ENCODE results near the gene RGS8.

Gene RGS8

DNA sequence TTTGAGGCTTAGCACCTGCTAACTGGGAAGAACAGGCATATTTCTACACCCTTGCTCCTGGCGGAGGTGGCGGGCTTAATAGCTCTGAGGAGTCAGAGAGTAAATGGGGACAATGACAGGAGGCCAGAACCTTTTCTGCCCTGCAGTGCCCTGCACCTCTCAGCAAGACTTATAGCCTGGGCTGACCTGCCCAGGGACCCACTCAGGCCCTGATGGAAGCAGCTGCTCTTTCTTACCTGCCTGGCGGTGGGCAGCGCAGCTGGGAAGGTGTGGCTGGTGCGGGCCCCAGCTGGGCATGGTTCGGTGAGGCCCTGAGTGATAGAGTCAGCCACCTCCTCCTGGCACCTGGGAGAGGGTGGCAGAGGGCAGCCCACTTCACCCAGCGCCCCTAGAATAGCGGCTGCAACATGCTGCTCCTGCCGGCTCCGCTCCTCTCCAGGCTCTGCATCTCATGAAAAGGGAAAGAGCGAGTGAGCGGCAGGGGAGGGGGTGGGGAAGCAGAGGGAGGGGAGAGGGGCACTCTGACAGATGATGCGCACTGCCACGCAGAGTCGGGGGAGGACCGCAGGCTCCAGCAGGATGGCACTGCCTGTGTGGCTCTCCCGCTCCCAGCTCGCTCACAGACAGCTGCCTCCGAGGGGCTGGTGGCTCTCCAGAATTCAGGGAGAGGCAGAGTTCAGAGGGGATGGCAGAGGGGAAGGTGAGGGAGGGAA lies at the start of gene RGS8:
TSS of gene RGS8 (minus strand) at position 472 of the 713 bp plus-strand sequence. CDS start 14,938 bp downstream, outside the sequence.
- no peak for DNase-seq (ENCODE audit: low spot score)

DNA sequence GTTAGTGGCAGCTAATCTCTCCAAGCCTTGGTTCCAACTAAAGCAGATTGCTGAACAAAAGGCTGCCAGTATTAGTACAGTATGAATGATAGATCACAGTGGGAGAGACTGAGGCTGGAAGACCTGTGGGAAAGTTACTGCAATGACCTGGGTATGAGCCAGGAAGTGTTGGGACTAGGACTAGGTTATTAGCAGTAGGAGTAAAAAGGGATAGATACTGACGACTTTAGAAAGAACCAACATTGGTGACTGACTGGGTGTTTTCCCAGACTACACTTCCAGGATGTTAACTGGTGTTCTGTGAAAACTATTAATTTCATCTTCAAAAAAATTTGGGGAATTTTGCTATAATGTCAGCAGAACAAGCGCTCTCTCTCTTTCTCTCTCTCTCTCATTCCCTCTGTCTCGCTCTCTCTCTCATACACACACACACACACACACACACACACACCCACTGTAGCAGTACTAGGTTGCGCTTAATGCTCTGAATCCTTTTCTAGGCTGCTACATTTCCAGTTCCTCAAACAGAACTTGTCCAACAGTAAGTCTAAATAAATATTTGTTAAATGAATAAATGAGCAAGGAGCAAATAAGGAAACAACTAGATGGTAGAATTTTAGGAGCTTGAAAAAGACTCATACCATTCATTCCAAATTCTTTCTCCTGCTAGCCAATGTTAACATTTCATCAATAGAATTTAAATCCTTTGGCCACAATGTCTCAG lies 47.6 kb upstream of the RGS8 start:
- no peak for DNase-seq (ENCODE audit: low spot score)

DNA sequence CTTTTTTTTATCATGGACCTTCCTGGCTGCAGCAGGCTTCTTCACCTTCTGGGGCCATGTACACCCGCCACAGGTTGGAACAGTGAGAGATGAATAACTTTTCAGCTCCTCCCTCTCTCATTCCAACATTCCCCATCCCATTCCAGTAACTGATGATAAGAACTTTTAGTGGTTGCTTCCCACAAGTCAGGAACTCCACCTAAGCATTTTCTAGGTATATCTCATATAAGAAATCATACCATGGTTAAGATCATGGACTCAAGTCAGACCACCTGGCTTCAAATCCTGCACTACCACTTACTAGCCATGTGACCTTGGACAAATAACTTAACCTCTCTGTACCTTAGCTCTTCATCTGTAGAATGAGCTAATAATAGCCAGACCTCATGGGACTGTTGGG lies 42.5 kb upstream of the RGS8 start:
- no peak for DNase-seq (ENCODE audit: low spot score)

GRCh38 chr1:182725259-182726255 lies 41.2 kb upstream of the RGS8 start:
- DNase-seq (ENCODE audit: low spot score) = no peak

DNA sequence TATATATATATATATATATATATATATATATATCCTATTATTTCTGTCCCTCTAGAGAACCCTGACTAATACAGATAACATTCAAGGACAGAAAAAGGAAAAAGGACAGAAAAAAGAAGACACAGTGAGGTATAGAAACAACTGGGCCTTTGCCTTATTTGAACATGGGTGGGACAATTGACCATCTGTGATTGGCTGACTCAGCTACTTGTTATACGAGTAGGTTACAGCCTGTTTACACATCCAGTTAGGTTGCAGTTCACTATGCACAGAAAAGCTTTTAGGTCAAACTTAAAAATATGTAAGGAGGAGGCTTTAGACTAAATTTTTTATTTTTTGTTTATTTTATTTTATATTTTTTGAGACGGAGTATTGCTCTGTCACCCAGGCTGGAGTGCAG lies 39.8 kb upstream of the RGS8 start:
- no peak for DNase-seq (ENCODE audit: low spot score)

DNA sequence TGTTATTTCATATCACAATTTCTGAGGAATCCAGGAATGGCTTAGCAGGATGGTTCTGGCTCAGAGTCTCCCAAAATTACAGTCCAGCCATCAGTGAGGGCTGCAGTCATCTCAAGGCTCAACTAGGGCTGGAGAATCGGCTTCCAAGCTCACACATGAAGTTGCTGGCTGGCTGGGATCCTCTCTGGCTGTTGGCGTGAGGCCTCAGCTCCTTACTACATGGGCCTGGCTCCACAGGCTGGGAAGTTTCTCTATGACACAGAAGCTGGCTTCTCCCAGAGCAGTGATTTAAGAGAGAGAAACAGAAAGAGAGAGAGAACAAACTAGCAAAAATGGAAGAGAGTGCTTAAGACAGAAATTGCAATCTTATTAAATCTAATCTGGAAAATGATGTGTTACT lies 38.8 kb upstream of the RGS8 start:
- no peak for DNase-seq (ENCODE audit: low spot score)

DNA sequence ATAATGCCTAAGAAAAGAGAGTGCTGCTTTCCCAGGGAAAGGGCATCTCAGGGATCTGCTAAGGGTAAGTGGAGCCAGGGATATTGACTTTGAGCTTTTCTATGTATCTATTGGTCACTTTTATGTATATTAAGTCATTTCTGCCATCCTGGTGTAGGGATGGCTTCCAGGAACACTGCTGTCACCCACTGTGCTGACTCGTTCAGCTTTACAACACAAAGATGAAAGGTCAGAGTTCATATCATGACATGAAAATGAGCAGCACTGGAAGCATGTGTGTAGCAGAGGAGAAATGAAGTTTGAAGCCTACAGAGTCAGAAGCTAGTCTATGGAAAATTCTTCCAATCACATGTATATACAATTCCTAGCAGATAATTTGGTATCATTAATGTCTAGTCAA lies 37.1 kb upstream of the RGS8 start:
- DNase-seq (ENCODE audit: low spot score) = no peak

DNA sequence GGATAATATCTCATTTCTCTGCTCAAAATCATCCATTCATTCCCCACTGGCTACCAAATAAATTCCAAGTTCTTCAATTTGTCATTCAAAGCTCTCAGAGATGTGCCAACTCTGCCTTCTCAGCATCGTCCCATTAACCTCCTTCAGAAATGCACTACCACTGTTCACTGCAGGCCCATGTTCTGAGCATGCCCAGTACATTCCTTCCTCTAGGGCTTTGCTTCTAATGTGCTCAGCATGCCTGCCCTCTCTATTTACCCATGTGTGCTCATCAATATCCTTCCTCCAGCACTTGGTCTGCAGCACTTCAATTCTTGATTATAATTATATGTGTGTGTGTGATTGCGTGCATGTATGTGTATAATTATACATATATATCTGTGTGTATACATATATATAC lies 36.1 kb upstream of the RGS8 start:
- peak; percentile 24 for DNase-seq (ENCODE audit: low spot score)

DNA sequence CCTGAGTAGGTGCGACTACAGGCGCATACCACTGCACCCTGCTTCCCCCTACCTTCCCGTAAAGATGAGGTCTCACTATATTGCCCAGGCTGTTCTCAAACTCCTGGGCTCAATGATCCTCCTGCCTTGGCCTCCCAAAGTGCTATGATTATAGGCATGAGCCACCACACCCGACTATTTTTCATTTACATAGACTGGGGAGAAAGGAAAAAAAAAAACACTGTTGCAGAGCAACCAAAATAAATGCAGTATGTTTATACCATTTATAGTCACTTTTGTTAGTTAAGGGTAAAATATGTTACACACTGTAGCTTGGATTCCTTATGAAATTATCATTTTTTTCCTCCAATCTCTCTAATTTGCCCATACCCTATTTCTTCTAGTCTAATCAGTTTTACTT lies 35.2 kb upstream of the RGS8 start:
- DNase-seq (ENCODE audit: low spot score) = no peak

GRCh38 chr1:182718311-182718710 lies 33.9 kb upstream of the RGS8 start:
- no peak for DNase-seq (ENCODE audit: low spot score)

DNA sequence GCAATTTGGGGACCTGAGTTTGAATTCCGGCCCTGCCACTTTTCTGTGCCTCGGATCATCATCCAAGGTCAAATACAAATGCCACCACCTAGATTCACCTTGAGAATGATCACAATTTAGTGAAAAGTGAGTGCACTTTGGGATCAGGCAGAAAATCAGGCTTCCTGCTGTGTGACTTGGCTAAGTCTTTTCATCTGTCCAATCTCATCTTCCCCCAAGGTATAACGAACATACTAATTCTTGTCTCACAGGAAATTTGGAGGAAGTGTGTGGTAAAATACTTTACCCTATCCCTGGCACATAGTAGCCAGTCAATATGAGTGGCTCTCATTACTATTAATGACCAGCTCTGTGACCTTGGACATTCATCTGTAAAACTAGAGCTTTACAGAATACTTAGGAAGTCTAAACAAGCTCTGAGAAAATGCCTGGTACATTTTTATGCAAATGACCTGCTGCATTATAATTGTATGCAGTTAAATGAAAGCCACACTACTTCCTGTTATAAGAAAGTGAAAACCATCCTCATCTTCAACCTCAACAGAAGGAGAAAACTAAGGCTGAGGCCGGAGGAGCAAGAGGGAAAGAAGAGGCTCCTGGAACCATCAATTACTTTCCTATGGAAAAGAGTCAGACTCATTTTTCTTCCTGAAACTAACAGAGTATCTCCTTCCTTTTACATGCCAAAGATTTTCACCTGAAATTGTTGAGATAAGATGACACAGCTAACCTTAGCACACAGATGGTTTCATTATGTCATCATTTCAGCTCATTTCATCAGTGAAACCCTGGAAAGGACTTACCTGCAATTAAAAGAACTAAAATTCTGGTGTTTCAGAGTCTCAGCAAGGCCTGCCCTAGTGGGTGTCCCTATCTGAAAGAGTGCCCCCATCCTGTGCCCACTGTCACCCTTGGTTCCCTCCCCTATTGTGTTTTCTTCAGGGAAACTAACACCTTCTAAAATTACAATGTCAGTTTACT lies 32.6 kb upstream of the RGS8 start:
- DNase-seq (ENCODE audit: low spot score) = no peak

- no peak for DNase-seq (ENCODE audit: low spot score)
Observed at GRCh38 chr1:182715531-182715930, 31.1 kb upstream of the RGS8 start.

GRCh38 chr1:182714546-182714945 lies 30.2 kb upstream of the RGS8 start:
- DNase-seq (ENCODE audit: low spot score) = no peak

DNA sequence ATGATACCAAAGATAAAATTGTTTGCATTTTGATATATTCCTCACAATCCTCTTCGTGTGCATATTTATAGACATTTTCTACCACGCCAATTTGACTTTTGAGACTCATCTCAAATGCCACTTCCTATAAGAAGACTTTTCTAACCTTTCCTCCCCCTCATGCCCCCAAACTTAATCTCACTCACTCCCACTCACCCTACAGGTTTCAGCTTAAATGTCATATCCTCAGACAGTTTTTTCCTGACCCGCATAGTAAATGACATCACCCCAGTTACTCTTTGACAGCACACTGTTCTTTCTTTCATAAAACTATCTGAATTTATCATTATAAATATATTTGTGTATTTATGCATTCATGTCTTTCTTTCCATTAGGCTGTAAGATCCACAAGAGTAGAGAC lies 29.6 kb upstream of the RGS8 start:
- no peak for DNase-seq (ENCODE audit: low spot score)

DNA sequence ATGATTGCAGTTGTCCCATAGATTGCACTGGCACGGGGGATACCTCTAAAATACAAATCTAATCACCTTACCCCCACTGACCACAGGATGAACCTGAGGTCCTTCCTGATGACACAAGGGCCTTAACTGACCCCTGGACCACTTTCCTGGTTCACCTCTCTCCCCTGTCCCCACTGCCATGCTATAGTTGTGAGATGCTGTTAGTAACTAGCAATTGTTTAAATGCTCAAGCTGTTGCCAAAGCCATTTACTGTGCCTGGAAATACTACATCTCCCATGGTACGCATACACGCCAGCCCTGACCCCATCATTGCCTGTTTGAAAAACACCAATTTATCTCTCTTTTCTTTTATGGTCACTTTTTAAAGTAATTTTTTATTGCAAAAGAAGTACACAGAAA lies 29.1 kb upstream of the RGS8 start:
- DNase-seq (ENCODE audit: low spot score) = no peak

- no peak for DNase-seq (ENCODE audit: low spot score)
Observed at GRCh38 chr1:182709855-182710254, 25.5 kb upstream of the RGS8 start.

- no peak for DNase-seq (ENCODE audit: low spot score)
Observed at GRCh38 chr1:182709225-182709764, 24.9 kb upstream of the RGS8 start.

- no peak for DNase-seq (ENCODE audit: low spot score)
Observed at GRCh38 chr1:182707122-182707521, 22.7 kb upstream of the RGS8 start.

DNA sequence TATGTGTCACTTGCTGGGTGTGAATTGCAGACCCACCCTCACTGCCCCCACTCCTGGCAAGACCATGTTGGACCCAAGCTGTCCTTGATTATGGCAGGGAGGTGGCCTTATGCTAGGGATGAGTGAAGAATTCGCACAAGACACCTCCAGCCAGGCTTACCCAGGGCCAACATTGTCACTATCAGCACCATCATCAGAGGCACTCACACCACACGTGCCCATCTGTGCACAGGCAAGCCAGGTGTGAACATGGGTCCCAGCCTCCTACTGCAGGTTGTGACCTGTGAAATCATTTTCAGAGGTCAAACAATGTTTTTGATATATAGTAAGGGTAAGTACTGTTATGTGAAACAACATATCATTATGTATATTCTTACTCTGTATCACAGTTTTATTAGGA lies 20.3 kb upstream of the RGS8 start:
- no peak for DNase-seq (ENCODE audit: low spot score)

GRCh38 chr1:182703539-182703938 lies 19.2 kb upstream of the RGS8 start:
- DNase-seq (ENCODE audit: low spot score) = no peak
